Right lobe of liver (tissue), 6 donors: ENCODE data around the gene PC. TPM values are rescaled to one million over a fixed set of nuclear protein-coding genes. Genes with fewer than 3 reads are reported as not detected.

Experiments used
- ATAC-seq, 4 donors: fragments of 200-7000 bp; cut with Tn5 transposase; one replicate each; pipeline ENCODE4 v1.9.1; 2020; ENCODE audit warnings: mild to moderate bottlenecking in 4 of 4, moderate library complexity in 4 of 4
- DNase-seq, 3 donors: peaks; one replicate each; pipeline ENCODE4 v3.0.0-alpha.2; 2020
- H3K27ac ChIP-seq, 3 donors: fragments of 200-600 bp; one replicate each; pipeline ENCODE4 v1.8.0; 2022
- H3K27me3 ChIP-seq, 2 donors: fragments of 200-600 bp; one replicate each; pipeline ENCODE4 v1.8.0; 2022
- H3K36me3 ChIP-seq, 4 donors: fragments of 200-600 bp; sonication (generic) in 1 of 4; one replicate each; pipeline versions ENCODE4 v1.5.1 to v1.8.0; 2017 to 2022; ENCODE audit warnings: control low read depth in 1 of 4
- H3K4me1 ChIP-seq, 4 donors: fragments of 200-600 bp; sonication (generic) in 1 of 4; one replicate each; pipeline versions ENCODE4 v1.5.1 to v1.8.0; 2017 to 2022; ENCODE audit warnings: control low read depth in 1 of 4
- H3K4me3 ChIP-seq, 3 donors: fragments of 200-600 bp; one replicate each; pipeline ENCODE4 v1.8.0; 2022
- H3K9me3 ChIP-seq, 4 donors: fragments of 200-600 bp; sonication (generic) in 1 of 4; one replicate each; pipeline versions ENCODE4 v1.5.1 to v1.8.0; 2017 to 2022; ENCODE audit warnings: control low read depth in 1 of 4
- POLR2A ChIP-seq: fragments of 450-650 bp; IDR thresholded peaks from one replicate; pipeline ENCODE4 v1.6.1; 2017; ENCODE audit warnings: antibody characterized with exemption, mild to moderate bottlenecking
- WGBS: methylation state at CpG from one replicate; pipeline ENCODE4 v1.1.6; 2018; ENCODE audit warnings: low coverage, low lambda C conversion rate; ENCODE audit not compliant: insufficient coverage; ENCODE audit errors: missing lambda C conversion rate; 5-methylcytosine and 5-hydroxymethylcytosine counted together
- intact Hi-C, 2 donors: fragments of 100-400 bp; cut with DNase I; formaldehyde crosslinking; loops; one replicate each; pipeline versions ENCODE4 v1.11.2 to v1.14.1; 2022
- total RNA-seq, 6 experiments: library from RNA; depleted of rRNA in 2 of 6; stranded (reverse); fragments of >200 nt in 2 of 6; fragmentation: NEBNext Ultra II Directional in 3 of 6; extraction: Animal tissue kit (Norgen Biotek cat#: 25700) in 3 of 6; gene quantifications; one replicate each; pipeline versions ENCODE4 v1.1.0 to v1.2.4, GENCODE V29; 2016 to 2023
- TF ChIP-seq, protein P1 (sequence below), 4 donors: fragments of 200-600 bp in 3 of 4; fragments of 450-650 bp in 1 of 4; IDR thresholded peaks; one replicate each; pipeline versions ENCODE4 v1.5.1 to v1.8.0; 2016 to 2022; ENCODE audit warnings: antibody characterized with exemption in 4 of 4, mild to moderate bottlenecking in 2 of 4
- donor health status: DM: no; HTN: yes; CAD: no.
- donor health status: DM: no; HTN: no; CAD: no.
- donor health status: DM: no; HTN: no; CAD: no.
- donor health status: DM: no; HTN: yes; CAD: no.
- donor health status: DM: no; HTN: yes; CAD: no.

PC gene
- total RNA-seq, 6 experiments from 2014 or later, result 265 to 457 (median 317) TPM

- Histone ChIP-seq H3K27ac (no peak overlapping the region), H3K36me3 (no peaks in the 10 kb centered on the region), H3K9me3 (no peaks in the 10 kb centered on the region), H3K4me3 (no peak overlapping the region), H3K27me3 (no peaks in the 10 kb centered on the region), H3K4me1 (peaks cover 0 to 20% (median 11%) of the 10 kb centered on the region in 4 donors)
- DNase-seq (no peak), ATAC-seq (no peak)
- intact Hi-C loops, result no loop called here
- TF ChIP-seq, protein P1, sequence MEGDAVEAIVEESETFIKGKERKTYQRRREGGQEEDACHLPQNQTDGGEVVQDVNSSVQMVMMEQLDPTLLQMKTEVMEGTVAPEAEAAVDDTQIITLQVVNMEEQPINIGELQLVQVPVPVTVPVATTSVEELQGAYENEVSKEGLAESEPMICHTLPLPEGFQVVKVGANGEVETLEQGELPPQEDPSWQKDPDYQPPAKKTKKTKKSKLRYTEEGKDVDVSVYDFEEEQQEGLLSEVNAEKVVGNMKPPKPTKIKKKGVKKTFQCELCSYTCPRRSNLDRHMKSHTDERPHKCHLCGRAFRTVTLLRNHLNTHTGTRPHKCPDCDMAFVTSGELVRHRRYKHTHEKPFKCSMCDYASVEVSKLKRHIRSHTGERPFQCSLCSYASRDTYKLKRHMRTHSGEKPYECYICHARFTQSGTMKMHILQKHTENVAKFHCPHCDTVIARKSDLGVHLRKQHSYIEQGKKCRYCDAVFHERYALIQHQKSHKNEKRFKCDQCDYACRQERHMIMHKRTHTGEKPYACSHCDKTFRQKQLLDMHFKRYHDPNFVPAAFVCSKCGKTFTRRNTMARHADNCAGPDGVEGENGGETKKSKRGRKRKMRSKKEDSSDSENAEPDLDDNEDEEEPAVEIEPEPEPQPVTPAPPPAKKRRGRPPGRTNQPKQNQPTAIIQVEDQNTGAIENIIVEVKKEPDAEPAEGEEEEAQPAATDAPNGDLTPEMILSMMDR (IDR thresholded peaks at IDR 0.05), result no peak
- no peak for TF ChIP-seq POLR2A
- 85% methylated on average over 8 of the region's 8 CpGs for WGBS
These were observed 15.9 kb upstream of the PC start for GRCh38 chr11:66973956-66974580.

DNA sequence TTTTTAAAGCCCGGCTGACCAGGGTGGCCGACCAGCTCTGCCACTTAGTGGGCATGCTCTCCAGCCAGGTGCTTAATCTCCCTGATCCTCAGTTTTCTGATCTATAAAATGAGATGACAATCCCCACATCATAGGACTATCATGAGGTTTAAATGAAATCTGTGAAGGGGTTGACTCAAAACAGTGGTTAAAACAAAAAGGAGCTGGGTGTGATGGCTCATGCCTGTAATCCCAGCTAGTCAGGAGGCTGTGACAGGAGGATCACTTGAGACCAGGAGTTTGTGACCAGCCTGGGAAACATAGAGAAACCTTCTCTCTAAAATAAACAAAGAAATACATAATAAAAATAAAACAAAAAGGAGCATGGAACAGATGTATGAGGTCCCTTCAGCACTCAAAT lies 13.3 kb upstream of the PC start:
- H3K4me3 ChIP-seq, result no peak overlapping the region
- TF ChIP-seq, protein P1 (IDR thresholded peaks at IDR 0.05), result no peak
- 38% methylated on average over 1 of the region's 2 CpGs for WGBS

DNA sequence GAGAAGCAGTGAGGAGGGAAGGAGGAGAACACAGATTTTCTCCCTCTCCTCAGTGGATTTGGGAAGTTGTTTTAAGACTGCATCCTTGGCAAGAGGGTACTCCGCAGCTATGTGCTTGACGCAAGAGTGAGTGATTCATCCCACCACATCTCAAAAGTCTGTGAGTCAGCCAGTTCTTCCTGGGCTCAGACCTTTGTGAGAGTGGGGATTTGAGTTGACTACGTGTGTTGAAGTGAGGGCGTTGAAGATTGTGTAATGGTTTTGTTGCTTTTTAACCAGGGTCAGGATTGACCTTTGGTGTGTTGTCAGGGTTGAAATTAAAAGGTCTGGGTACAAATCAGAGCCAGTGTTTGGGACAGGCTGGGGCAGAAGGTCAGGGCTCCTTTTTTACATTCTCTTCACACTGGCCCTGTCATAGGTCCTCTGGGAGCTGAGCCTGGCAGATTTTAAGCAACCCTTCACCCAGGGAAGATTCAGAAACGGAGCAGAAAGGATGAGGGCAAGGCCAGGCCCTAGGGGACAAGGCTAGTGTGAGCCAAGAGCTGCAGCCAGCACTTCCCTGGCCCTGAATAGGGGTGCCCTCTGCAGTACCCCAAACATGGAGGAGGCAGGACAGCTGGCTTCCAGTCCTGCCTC lies 12.7 kb upstream of the PC start:
- TF ChIP-seq, protein P1 (IDR thresholded peaks at IDR 0.05), result no peak
- TF ChIP-seq POLR2A, result peak; percentile 59
- peak; percentile 38 to 83 (median 67) for DNase-seq
- no peaks in the 10 kb centered on the region for H3K9me3 ChIP-seq
- no peaks in the 10 kb centered on the region for H3K36me3 ChIP-seq
- WGBS, result 4% methylated on average over 4 of the region's 5 CpGs
- H3K4me3 ChIP-seq, result no peak overlapping the region
- no peaks in the 10 kb centered on the region for H3K27me3 ChIP-seq
- H3K4me1 ChIP-seq, result peaks cover 0 to 38% (median 20%) of the 10 kb centered on the region in 4 donors
- peak overlapping the region; percentile 78 to 92 (median 82) for H3K27ac ChIP-seq
- intact Hi-C loops, result no loop called here
- peak; percentile 85 to 94 (median 92) for ATAC-seq

More for the DNA sequence above, 13.3 kb upstream of the PC start:
- Histone ChIP-seq H3K9me3 (no peaks in the 10 kb centered on the region), H3K4me1 (peaks cover 0 to 33% (median 18%) of the 10 kb centered on the region in 4 donors), H3K27me3 (no peaks in the 10 kb centered on the region), H3K27ac (peak overlapping the region; percentile 78 to 92 (median 82)), H3K36me3 (no peaks in the 10 kb centered on the region)
- DNase-seq, result no peak
- intact Hi-C loops, result no loop called here
- no peak for ATAC-seq

DNA sequence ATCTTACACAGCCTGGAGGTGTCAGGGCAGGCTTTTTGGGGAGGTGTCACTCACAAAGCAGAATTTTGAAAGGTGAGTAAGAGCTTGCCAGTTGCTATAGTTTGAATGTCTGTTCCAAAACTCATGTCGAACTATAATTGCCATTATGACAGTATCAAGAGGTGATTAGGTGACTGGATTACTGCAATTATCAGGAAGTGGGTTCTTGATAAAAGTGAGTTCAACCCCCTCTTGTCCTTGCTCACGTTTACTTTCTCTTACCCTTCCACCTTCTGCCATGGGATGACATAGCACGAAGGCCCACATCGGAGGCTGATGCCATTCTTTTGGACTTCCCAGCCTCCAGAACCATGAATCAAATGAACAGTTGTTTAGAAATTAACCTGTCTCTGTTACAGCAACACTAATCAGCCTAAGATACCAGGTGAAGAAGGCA lies 12.2 kb upstream of the PC start:
- Histone ChIP-seq H3K4me3 (no peak overlapping the region), H3K9me3 (no peaks in the 10 kb centered on the region), H3K27me3 (no peaks in the 10 kb centered on the region), H3K36me3 (no peaks in the 10 kb centered on the region), H3K27ac (peak overlapping the region; percentile 55 to 92 (median 78)), H3K4me1 (peaks cover 0 to 41% (median 21%) of the 10 kb centered on the region in 4 donors)
- ATAC-seq, result peak in 1 of 4 donors; percentile 10
- WGBS, result 26% methylated on average over 4 of the region's 4 CpGs
- no peak for DNase-seq
- no peak for TF ChIP-seq POLR2A
- TF ChIP-seq, protein P1 (IDR thresholded peaks at IDR 0.05), result no peak
- intact Hi-C loops, result no loop called here
